MCF 10A (cell line): ENCODE data around the gene PLXDC2. TPM values are rescaled to one million over a fixed set of nuclear protein-coding genes. Genes with fewer than 3 reads are reported as not detected.

Experiments used
- BruUV-seq: library from RNA; stranded (reverse); fragments of 400-500 nt; replicated peaks from 2 replicates; lab custom pipeline; 2021; lab: Mats Ljungman, UMichigan
- CTCF ChIA-PET: fragments of 300-600 bp; sonication (Branson Sonifier 250); formaldehyde crosslinking; extraction: SDS; loops from one replicate; lab custom pipeline; 2021; ENCODE audit warnings: antibody characterized with exemption, inconsistent platforms; lab: Yijun Ruan, JAX
- POLR2A ChIA-PET: fragments of 300-600, 350-650 bp; sonication (Branson Sonifier 250); formaldehyde crosslinking; extraction: SDS; loops from one replicate; lab custom pipeline; 2020; ENCODE audit warnings: antibody characterized with exemption, inconsistent platforms; lab: Yijun Ruan, JAX
- DNase-seq: peaks from one replicate; pipeline ENCODE4 v3.0.0-alpha.2; 2018; ENCODE audit not compliant: unreplicated experiment
- H3K27ac Mint-ChIP-seq: one replicate; pipeline ENCODE4 v1.8.0; 2022; ENCODE audit warnings: mild to moderate bottlenecking, low read depth, mixed read lengths; ENCODE audit not compliant: unreplicated experiment
- H3K27me3 Mint-ChIP-seq: one replicate; pipeline ENCODE4 v1.8.0; 2022; ENCODE audit warnings: mixed read lengths; ENCODE audit not compliant: insufficient read depth, unreplicated experiment
- H3K36me3 Mint-ChIP-seq: one replicate; pipeline ENCODE4 v1.8.0; 2022; ENCODE audit warnings: mild to moderate bottlenecking, moderate library complexity, mixed read lengths; ENCODE audit not compliant: insufficient read depth, unreplicated experiment
- H3K4me1 Mint-ChIP-seq: one replicate; pipeline ENCODE4 v1.8.0; 2022; ENCODE audit warnings: mixed read lengths; ENCODE audit not compliant: insufficient read depth, unreplicated experiment
- H3K4me3 Mint-ChIP-seq: one replicate; pipeline ENCODE4 v1.8.0; 2022; ENCODE audit warnings: mild to moderate bottlenecking, moderate library complexity, mixed read lengths; ENCODE audit not compliant: unreplicated experiment
- H3K9me3 Mint-ChIP-seq: one replicate; pipeline ENCODE4 v1.8.0; 2022; ENCODE audit warnings: mixed read lengths; ENCODE audit not compliant: unreplicated experiment
- intact Hi-C: fragments of 100-400 bp; cut with micrococcal nuclease; formaldehyde crosslinking; loops from 2 replicates; pipeline ENCODE4 v1.14.1; 2022
- total RNA-seq: library from RNA; stranded (reverse); gene quantifications from 2 replicates; pipeline ENCODE4 v1.2.3, GENCODE V29; 2022
- TF ChIP-seq, protein P1 (sequence below): fragments of 200-600 bp; IDR thresholded peaks from one replicate; pipeline ENCODE4 v1.8.0; 2022; ENCODE audit warnings: antibody characterized with exemption, mild to moderate bottlenecking; ENCODE audit not compliant: unreplicated experiment

PLXDC2 gene
- total RNA-seq, 1 experiment from 2014 or later = 23.3 TPM

DNA sequence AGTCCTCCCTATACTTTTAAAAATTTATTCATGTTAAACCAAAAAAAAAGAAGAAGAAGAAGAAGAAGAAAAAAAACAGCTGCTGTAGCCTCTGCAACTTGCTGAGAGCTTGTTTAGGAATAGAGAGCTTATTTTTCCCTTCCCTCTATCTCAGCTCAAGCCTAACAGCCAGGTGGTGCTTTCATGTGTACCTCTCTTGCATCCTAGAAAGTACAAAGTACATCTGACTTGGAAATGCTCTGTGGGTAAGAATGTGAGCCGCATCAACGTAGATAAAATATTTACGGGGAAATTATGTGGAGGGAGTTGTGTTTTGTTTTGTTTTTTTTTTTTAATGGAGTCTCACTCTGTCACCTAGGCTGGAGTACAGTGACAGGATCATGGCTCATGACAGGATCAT, 99.6 kb downstream of the PLXDC2 start:
- peaks cover 21% of the 10 kb centered on the region for H3K4me1 Mint-ChIP-seq
- TF ChIP-seq, protein P1, sequence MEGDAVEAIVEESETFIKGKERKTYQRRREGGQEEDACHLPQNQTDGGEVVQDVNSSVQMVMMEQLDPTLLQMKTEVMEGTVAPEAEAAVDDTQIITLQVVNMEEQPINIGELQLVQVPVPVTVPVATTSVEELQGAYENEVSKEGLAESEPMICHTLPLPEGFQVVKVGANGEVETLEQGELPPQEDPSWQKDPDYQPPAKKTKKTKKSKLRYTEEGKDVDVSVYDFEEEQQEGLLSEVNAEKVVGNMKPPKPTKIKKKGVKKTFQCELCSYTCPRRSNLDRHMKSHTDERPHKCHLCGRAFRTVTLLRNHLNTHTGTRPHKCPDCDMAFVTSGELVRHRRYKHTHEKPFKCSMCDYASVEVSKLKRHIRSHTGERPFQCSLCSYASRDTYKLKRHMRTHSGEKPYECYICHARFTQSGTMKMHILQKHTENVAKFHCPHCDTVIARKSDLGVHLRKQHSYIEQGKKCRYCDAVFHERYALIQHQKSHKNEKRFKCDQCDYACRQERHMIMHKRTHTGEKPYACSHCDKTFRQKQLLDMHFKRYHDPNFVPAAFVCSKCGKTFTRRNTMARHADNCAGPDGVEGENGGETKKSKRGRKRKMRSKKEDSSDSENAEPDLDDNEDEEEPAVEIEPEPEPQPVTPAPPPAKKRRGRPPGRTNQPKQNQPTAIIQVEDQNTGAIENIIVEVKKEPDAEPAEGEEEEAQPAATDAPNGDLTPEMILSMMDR = no peak
- no peak overlapping the region for H3K27ac Mint-ChIP-seq
- H3K27me3 Mint-ChIP-seq = no peaks in the 10 kb centered on the region
- BruUV-seq = no TSS peak
- intact Hi-C loops = no loop called here
- H3K36me3 Mint-ChIP-seq = no peaks in the 10 kb centered on the region
- H3K4me3 Mint-ChIP-seq = no peak overlapping the region
- DNase-seq = no peak
- ChIA-PET POLR2A (no interaction called here), CTCF (no interaction called here)
- H3K9me3 Mint-ChIP-seq = peaks cover 20% of the 10 kb centered on the region

DNA sequence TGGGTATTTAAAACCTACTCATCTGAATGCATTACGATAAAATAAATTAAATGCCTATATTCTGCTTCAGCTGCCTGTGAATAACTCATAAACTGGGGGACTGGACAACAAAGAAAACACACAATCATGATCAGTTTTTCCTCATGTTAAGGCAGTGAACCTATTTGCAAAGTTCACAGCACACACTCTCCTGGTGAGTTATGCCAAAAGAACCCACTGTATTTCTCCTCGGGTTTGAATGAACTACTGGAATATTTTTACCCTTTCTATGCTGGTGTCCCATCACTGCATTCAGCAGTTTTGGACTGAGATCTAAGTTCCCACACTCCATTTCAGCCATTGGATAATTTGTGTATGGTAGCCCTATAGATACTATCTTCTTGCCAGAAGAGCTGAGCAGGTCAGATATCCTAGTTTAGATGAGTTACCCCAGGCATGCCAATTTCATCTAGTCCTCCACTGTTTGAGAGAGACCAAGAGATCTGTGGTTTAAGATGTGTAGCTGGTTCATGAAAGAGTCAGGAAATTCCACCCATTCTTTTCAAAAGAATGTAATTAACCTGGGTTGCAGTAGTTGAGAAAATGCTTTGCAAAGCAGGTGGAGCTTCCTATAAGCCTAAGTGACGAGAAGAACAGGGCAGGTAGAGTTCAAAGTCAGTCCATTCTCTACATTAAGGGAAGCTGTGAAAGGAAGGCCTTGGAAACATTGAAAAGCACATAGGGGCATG, 101.7 kb downstream of the PLXDC2 start:
- Mint-ChIP-seq H3K4me3 (no peak overlapping the region), H3K4me1 (peaks cover 40% of the 10 kb centered on the region), H3K27me3 (no peaks in the 10 kb centered on the region), H3K36me3 (no peaks in the 10 kb centered on the region), H3K27ac (peak overlapping the region; percentile 41), H3K9me3 (peaks cover 20% of the 10 kb centered on the region)
- ChIA-PET CTCF (interaction anchor here (0.6 to 0.9 kb wide), 6 partner anchors 10 to 336 kb away, joined by 3 to 7 read pairs (median 3); no protein-coding TSS in a partner anchor), POLR2A (interaction anchor here (0.6 to 2.0 kb wide), 10 partner anchors 8 to 885 kb away, joined by 3 to 7 read pairs (median 4); partner anchors contain the start of gene PLXDC2)
- intact Hi-C loops = no loop called here
- TF ChIP-seq, protein P1 = no peak
- no peak for DNase-seq
- BruUV-seq = no TSS peak

DNA sequence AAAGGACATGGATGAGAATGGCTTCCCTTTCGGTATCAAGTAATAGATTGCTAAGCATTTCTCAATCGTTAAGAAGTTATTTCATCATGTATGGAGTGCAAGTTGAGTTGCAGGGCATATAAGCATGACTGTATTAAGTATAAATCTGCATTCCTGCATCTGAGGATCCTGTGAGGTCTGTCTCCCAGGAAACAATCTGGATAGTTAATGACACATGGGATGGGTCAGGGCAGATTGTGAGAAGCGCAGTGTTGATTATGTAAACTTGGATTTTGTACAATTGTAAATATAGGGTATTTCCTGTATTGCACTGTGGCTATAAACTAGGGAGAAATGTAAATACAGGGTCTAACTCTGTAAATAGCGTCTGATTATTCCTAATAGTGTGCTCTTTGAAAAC, 102.6 kb downstream of the PLXDC2 start:
- no peaks in the 10 kb centered on the region for H3K27me3 Mint-ChIP-seq
- POLR2A ChIA-PET = interaction anchor here (0.6 to 2.0 kb wide), 11 partner anchors 9 to 119 kb away, joined by 3 to 12 read pairs (median 4); partner anchors contain the start of gene PLXDC2
- H3K4me3 Mint-ChIP-seq = no peak overlapping the region
- H3K4me1 Mint-ChIP-seq = peaks cover 45% of the 10 kb centered on the region
- peaks cover 16% of the 10 kb centered on the region for H3K9me3 Mint-ChIP-seq
- intact Hi-C loops = no loop called here
- H3K36me3 Mint-ChIP-seq = no peaks in the 10 kb centered on the region
- CTCF ChIA-PET = interaction anchor here (0.7 to 0.8 kb wide), 3 partner anchors 9 to 100 kb away, joined by 3 read pairs; no protein-coding TSS in a partner anchor
- TF ChIP-seq, protein P1 = no peak
- peak overlapping the region; percentile 41 for H3K27ac Mint-ChIP-seq
- no TSS peak for BruUV-seq
- peak; percentile 72 for DNase-seq

DNA sequence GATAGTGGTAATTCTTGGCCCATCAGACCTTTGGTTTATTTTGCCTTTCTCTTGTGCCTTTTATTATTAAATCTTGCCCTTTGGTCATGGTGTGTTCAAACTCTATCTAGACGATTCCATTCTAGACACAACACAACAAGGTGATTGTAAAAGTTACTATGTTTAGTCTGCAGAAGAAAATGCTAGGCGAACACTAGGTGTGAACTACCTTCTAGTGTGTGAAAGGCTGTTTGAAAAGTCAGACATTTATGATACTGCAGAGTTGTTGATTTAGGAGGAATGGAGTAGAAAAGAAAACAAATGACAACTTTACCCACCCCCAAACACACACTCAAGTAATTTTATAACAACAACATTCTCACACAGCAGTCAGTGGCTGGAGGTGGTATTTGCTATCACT, 103.4 kb downstream of the PLXDC2 start:
- POLR2A ChIA-PET = interaction anchor here (0.7 to 2.0 kb wide), 4 partner anchors 12 to 103 kb away, joined by 3 to 12 read pairs (median 5); partner anchors contain the start of gene PLXDC2
- DNase-seq = no peak
- Mint-ChIP-seq H3K4me3 (no peak overlapping the region), H3K27me3 (no peaks in the 10 kb centered on the region), H3K36me3 (peaks cover 6% of the 10 kb centered on the region), H3K9me3 (peaks cover 13% of the 10 kb centered on the region), H3K27ac (no peak overlapping the region), H3K4me1 (peaks cover 51% of the 10 kb centered on the region)
- TF ChIP-seq, protein P1 = no peak
- no TSS peak for BruUV-seq
- CTCF ChIA-PET = interaction anchor here (0.7 to 0.8 kb wide), 2 partner anchors 9 to 130 kb away, joined by 3 read pairs; no protein-coding TSS in a partner anchor
- intact Hi-C loops = loop anchor here (10.0 kb wide), 2 partner anchors 85 to 845 kb away; no protein-coding TSS in a partner anchor
